WTC11 (cell line): ENCODE data around the gene GID8. TPM values are rescaled to one million over a fixed set of nuclear protein-coding genes. Genes with fewer than 3 reads are reported as not detected.

Experiments
- ATAC-seq: fragments of 200-7000 bp; cut with Tn5 transposase; 2 replicates; pipeline ENCODE4 v1.10.0; 2021; ENCODE audit warnings: mild to moderate bottlenecking, moderate library complexity
- CTCF ChIA-PET: fragments of 300-600 bp; sonication (Branson Sonifier 250); formaldehyde crosslinking; loops from one replicate; lab custom pipeline; 2021; ENCODE audit warnings: antibody characterized with exemption; lab: Charles Lee
- POLR2A ChIA-PET: fragments of 350-600 bp; sonication (Branson Sonifier 250); formaldehyde crosslinking; loops from one replicate; lab custom pipeline; 2021; ENCODE audit warnings: antibody characterized with exemption; lab: Charles Lee
- DNase-seq: peaks from one replicate; pipeline ENCODE4 v3.0.0; 2021; ENCODE audit warnings: low spot score
- H3K27ac Mint-ChIP-seq: 2 replicates; pipeline ENCODE4 v1.8.0; 2021; ENCODE audit warnings: mixed read lengths
- H3K27me3 Mint-ChIP-seq: 2 replicates; pipeline ENCODE4 v1.8.0; 2021; ENCODE audit warnings: low read depth, mild to moderate bottlenecking, moderate library complexity, mixed read lengths
- H3K36me3 Mint-ChIP-seq: 2 replicates; pipeline ENCODE4 v1.8.0; 2021; ENCODE audit warnings: mixed read lengths
- H3K4me1 Mint-ChIP-seq: 2 replicates; pipeline ENCODE4 v1.8.0; 2022; ENCODE audit warnings: mixed read lengths
- H3K4me3 Mint-ChIP-seq: 2 replicates; pipeline ENCODE4 v1.8.0; 2021; ENCODE audit warnings: mild to moderate bottlenecking, moderate library complexity, mixed read lengths
- H3K9me3 Mint-ChIP-seq: 2 replicates; pipeline ENCODE4 v1.8.0; 2021; ENCODE audit warnings: mixed read lengths
- AR ChIP-seq: fragments of 250-450 bp; sonication (Bioruptor Pico); IDR thresholded peaks from 2 replicates; pipeline ENCODE4 v1.9.0; 2021; ENCODE audit warnings: mild to moderate bottlenecking
- ATF1 ChIP-seq: sonication (generic); formaldehyde crosslinking; IDR thresholded peaks from 2 replicates; pipeline ENCODE4 v1.8.1; 2023; ENCODE audit warnings: mild to moderate bottlenecking, moderate library complexity, missing genetic modification reagents
- ATF3 ChIP-seq: sonication (generic); formaldehyde crosslinking; conservative IDR thresholded peaks from 2 replicates; pipeline ENCODE4 v1.8.1; 2022; ENCODE audit warnings: mild to moderate bottlenecking, missing genetic modification reagents
- CREM ChIP-seq: sonication (generic); formaldehyde crosslinking; IDR thresholded peaks from 2 replicates; pipeline ENCODE4 v1.8.1; 2022; ENCODE audit warnings: mild to moderate bottlenecking, missing genetic modification reagents, moderate library complexity
- CTCF ChIP-seq: fragments of 200-600 bp; IDR thresholded peaks from 2 replicates; pipeline ENCODE4 v1.8.0; 2022; ENCODE audit warnings: antibody characterized with exemption
- ELF4 ChIP-seq: sonication (generic); formaldehyde crosslinking; IDR thresholded peaks from 2 replicates; pipeline ENCODE4 v1.8.1; 2022; ENCODE audit warnings: low read depth, mild to moderate bottlenecking, moderate library complexity, missing genetic modification reagents
- EMX1 ChIP-seq: fragments of 250-450 bp; sonication (Bioruptor Pico); IDR thresholded peaks from 2 replicates; pipeline ENCODE4 v1.8.0; 2021; ENCODE audit warnings: mild to moderate bottlenecking
- ERG ChIP-seq: fragments of 250-450 bp; sonication (Bioruptor Pico); IDR thresholded peaks from 2 replicates; pipeline ENCODE4 v1.8.0; 2021; ENCODE audit warnings: mild to moderate bottlenecking
- FOXP1 ChIP-seq: sonication (generic); formaldehyde crosslinking; IDR thresholded peaks from 2 replicates; pipeline ENCODE4 v1.8.0; 2022; ENCODE audit warnings: missing genetic modification reagents, mild to moderate bottlenecking, moderate library complexity, borderline replicate concordance
- IRF1 ChIP-seq: sonication (generic); formaldehyde crosslinking; IDR thresholded peaks from 2 replicates; pipeline ENCODE4 v1.8.0; 2023; ENCODE audit warnings: missing genetic modification reagents
- MAX ChIP-seq: sonication (generic); formaldehyde crosslinking; IDR thresholded peaks from 2 replicates; pipeline ENCODE4 v1.8.0; 2022; ENCODE audit warnings: mild to moderate bottlenecking, missing genetic modification reagents
- NFATC4 ChIP-seq: fragments of 250-450 bp; sonication (Bioruptor Pico); IDR thresholded peaks from 2 replicates; pipeline ENCODE4 v1.9.0; 2021; ENCODE audit warnings: mild to moderate bottlenecking
- NFYB ChIP-seq: sonication (generic); formaldehyde crosslinking; conservative IDR thresholded peaks from 2 replicates; pipeline ENCODE4 v1.8.0; 2022; ENCODE audit warnings: low read depth, missing genetic modification reagents
- NR2C2 ChIP-seq: sonication (generic); formaldehyde crosslinking; IDR thresholded peaks from 2 replicates; pipeline ENCODE4 v1.8.0; 2022; ENCODE audit warnings: mild to moderate bottlenecking, missing genetic modification reagents
- RORB ChIP-seq: fragments of 250-450 bp; sonication (Bioruptor Pico); IDR thresholded peaks from 2 replicates; pipeline ENCODE4 v1.9.0; 2021; ENCODE audit warnings: mild to moderate bottlenecking
- SP1 ChIP-seq: sonication (generic); formaldehyde crosslinking; conservative IDR thresholded peaks from 2 replicates; pipeline ENCODE4 v1.8.1; 2022; ENCODE audit warnings: missing genetic modification reagents
- STAT6 ChIP-seq: sonication (generic); formaldehyde crosslinking; conservative IDR thresholded peaks from 2 replicates; pipeline ENCODE4 v1.8.1; 2023; ENCODE audit warnings: mild to moderate bottlenecking, low read depth, missing genetic modification reagents, moderate library complexity
- ZBTB21 ChIP-seq: sonication (generic); formaldehyde crosslinking; IDR thresholded peaks from 2 replicates; pipeline ENCODE4 v1.8.1; 2023; ENCODE audit warnings: mild to moderate bottlenecking, missing genetic modification reagents, borderline replicate concordance
- ZBTB43 ChIP-seq: sonication (generic); formaldehyde crosslinking; IDR thresholded peaks from 2 replicates; pipeline ENCODE4 v1.8.1; 2023; ENCODE audit warnings: mild to moderate bottlenecking, missing genetic modification reagents
- ZMAT4 ChIP-seq: fragments of 250-450 bp; sonication (Bioruptor Pico); IDR thresholded peaks from 2 replicates; pipeline ENCODE4 v1.9.0; 2021; ENCODE audit warnings: mild to moderate bottlenecking
- ZNF121 ChIP-seq: sonication (generic); formaldehyde crosslinking; IDR thresholded peaks from 2 replicates; pipeline ENCODE4 v1.8.0; 2023; ENCODE audit warnings: missing genetic modification reagents
- ZNF263 ChIP-seq: sonication (generic); formaldehyde crosslinking; IDR thresholded peaks from 2 replicates; pipeline ENCODE4 v1.8.1; 2022; ENCODE audit warnings: low read depth, mild to moderate bottlenecking, moderate library complexity, missing genetic modification reagents
- ZNF416 ChIP-seq: fragments of 250-450 bp; sonication (Bioruptor Pico); IDR thresholded peaks from 2 replicates; pipeline ENCODE4 v1.9.0; 2021; ENCODE audit warnings: mild to moderate bottlenecking, inconsistent platforms
- total RNA-seq: library from RNA; stranded (reverse); gene quantifications from 3 replicates; pipeline ENCODE4 v1.2.3, GENCODE V29; 2021

GID8 gene
- total RNA-seq, 1 experiment from 2014 or later = 70.2 TPM

- TF ChIP-seq NFATC4 (CRISPR knock-in tag) = no peak
- no peak for TF ChIP-seq ERG (CRISPR knock-in tag)
- no peak for TF ChIP-seq MAX
- no peak for TF ChIP-seq ZMAT4 (CRISPR knock-in tag)
- TF ChIP-seq ZNF263 (CRISPR knock-in tag) = no peak
- TF ChIP-seq NFYB (CRISPR knock-in tag) = no peak
- TF ChIP-seq SP1 (CRISPR knock-in tag) = no peak
- no peak for TF ChIP-seq ATF1 (CRISPR knock-in tag)
- no peak for TF ChIP-seq FOXP1 (CRISPR knock-in tag)
- TF ChIP-seq ZBTB21 (CRISPR knock-in tag) = no peak
- no peak for TF ChIP-seq ATF3 (CRISPR knock-in tag)
- TF ChIP-seq STAT6 (CRISPR knock-in tag) = no peak
- TF ChIP-seq ZNF121 (CRISPR knock-in tag) = no peak
- no peak for TF ChIP-seq EMX1 (CRISPR knock-in tag)
- TF ChIP-seq, all 79 proteins: peak for 0
- peak overlapping the region; percentile 84 for H3K27ac Mint-ChIP-seq
- H3K4me1 Mint-ChIP-seq = peaks cover 17% of the 10 kb centered on the region
- no peaks in the 10 kb centered on the region for H3K9me3 Mint-ChIP-seq
- POLR2A ChIA-PET = no interaction called here
- peak overlapping the region; percentile 24; the same call in 1 of the 2 replicates for H3K4me3 Mint-ChIP-seq
- no peaks in the 10 kb centered on the region for H3K27me3 Mint-ChIP-seq
- no peak for DNase-seq
- no peak for ATAC-seq
- CTCF ChIA-PET = interaction anchor here (2.4 kb wide), 1 partner anchor 58 kb away, joined by 7 read pairs; no protein-coding TSS in a partner anchor
- H3K36me3 Mint-ChIP-seq = peaks cover 41% of the 10 kb centered on the region
These were observed 13.4 kb downstream of the GID8 start for GRCh38 chr20:62951143-62951895.

- DNase-seq = no peak
- Mint-ChIP-seq H3K27me3 (no peaks in the 10 kb centered on the region), H3K4me3 (peak overlapping the region; percentile 59), H3K9me3 (no peaks in the 10 kb centered on the region), H3K36me3 (peaks cover 35% of the 10 kb centered on the region), H3K4me1 (peaks cover 17% of the 10 kb centered on the region), H3K27ac (peak overlapping the region; percentile 80)
- POLR2A ChIA-PET = no interaction called here
- CTCF ChIA-PET = no interaction called here
- ATAC-seq = no peak
- TF ChIP-seq MAX (no peak), ZBTB43 (CRISPR knock-in tag) (no peak), ZNF416 (no peak), ZNF263 (CRISPR knock-in tag) (no peak), AR (CRISPR knock-in tag) (no peak), CREM (CRISPR knock-in tag) (no peak), ELF4 (no peak), NR2C2 (no peak), CTCF (no peak), RORB (no peak), IRF1 (CRISPR knock-in tag) (no peak)
These were observed 14.0 kb downstream of the GID8 start for GRCh38 chr20:62951896-62952372.
